ENCODE data around the gene TRABD2B.

TRABD2B gene

GRCh38 chr1:47785118-47785517 is 212.1 kb downstream of the TRABD2B start:
- no peak for TF ChIP-seq CTCF (conservative IDR thresholded peaks at IDR 0.05; ENCODE audit: low read depth, low read length)
- H3K4me3 ChIP-seq (ENCODE audit: low read length): no peak overlapping the region
- DNase-seq (ENCODE audit: low read depth): no peak

- TF ChIP-seq CTCF (conservative IDR thresholded peaks at IDR 0.05; ENCODE audit: low read depth, low read length): no peak
- no peak for DNase-seq (ENCODE audit: low read depth)
- H3K4me3 ChIP-seq (ENCODE audit: low read length): no peak overlapping the region
Observed at GRCh38 chr1:47784497-47784822, 212.7 kb downstream of the TRABD2B start.

- H3K4me3 ChIP-seq (ENCODE audit: low read length): no peak overlapping the region
- no peak for TF ChIP-seq CTCF (conservative IDR thresholded peaks at IDR 0.05; ENCODE audit: low read depth, low read length)
- DNase-seq (ENCODE audit: low read depth): no peak
Observed at GRCh38 chr1:47783638-47784496, 213.3 kb downstream of the TRABD2B start.

DNA sequence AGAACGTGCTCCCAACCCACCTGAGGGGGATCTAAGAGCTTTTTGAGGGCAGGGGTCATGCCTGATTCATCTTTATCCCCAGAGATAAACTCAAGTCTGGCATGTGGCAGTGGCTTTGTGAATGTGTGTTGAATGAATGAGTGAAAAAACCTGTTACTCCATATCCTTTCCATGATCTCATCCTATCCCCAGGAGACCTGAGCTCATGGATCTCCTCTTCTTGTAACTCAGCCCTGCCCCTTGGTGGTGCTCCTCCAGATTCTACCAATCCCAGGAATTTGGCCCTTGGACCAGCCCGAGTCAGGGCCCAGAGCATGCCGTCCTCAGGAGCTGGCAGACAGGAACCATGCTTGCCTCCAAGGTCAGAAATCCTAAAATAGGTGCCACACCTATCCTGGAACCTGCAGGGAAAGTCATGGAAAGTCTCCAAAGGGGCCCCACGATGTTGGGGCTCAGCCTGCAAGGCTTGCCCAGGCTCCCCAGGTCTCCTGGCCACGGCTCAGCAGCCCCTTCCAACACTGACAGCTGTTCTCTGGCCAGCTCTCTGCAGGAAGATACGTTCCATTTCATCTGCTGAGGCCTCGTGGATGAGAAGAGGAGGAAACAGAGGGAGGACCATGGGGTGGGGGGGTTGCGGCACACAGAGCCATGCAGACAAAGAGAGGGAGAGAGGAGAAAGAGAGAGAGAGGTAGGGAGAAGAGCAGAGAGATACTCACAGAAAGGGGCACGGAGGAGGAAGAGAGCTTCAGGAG is 214.6 kb downstream of the TRABD2B start:
- no peak for DNase-seq (ENCODE audit: low read depth)

DNA sequence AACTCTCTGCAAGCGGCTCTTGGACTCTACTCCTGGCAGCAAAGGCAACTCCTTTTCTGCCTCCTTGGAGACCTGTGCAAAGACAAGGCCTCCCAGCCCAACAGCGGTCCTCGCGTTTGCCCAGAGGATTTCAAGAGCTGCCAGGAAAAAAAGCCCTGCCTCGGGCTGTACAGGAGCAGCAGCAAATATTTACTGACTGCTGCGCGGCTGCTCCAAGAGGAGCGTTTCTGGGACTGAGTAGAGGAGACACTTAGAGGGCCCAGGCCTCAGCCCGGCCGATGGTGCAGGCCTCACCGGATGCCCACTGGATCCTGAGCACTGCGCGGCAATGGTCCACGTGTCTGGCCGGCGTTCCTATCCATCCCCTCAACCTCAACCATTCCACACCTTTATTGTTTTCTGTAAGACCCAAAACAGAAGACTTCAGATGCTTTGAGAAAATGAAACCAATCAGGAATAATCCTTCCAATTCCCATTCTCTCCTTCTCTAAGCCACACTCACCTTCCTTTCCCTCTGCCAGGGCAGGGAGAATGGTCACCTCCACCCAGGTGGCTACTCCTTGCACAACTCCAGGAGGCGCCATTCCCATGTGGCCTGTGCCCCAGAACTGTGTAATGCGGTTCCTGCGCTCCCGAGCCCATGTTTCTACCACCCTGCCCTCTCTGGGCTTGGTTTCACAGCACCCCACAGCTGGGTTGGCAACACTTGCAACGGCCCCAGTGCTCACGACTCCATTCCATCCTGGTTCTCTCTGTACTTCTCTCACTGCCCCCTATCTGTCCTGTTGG is 215.8 kb downstream of the TRABD2B start:
- no peak for DNase-seq (ENCODE audit: low read depth)
- no peak overlapping the region for H3K4me3 ChIP-seq (ENCODE audit: low read length)
- no peak for TF ChIP-seq CTCF (conservative IDR thresholded peaks at IDR 0.05; ENCODE audit: low read depth, low read length)

More for the DNA sequence above, 214.6 kb downstream of the TRABD2B start:
- no peak for TF ChIP-seq CTCF (conservative IDR thresholded peaks at IDR 0.05; ENCODE audit: low read depth, low read length)
- H3K4me3 ChIP-seq (ENCODE audit: low read length): no peak overlapping the region

- TF ChIP-seq CTCF (conservative IDR thresholded peaks at IDR 0.05; ENCODE audit: low read depth, low read length): no peak
- DNase-seq (ENCODE audit: low read depth): no peak
- no peak overlapping the region for H3K4me3 ChIP-seq (ENCODE audit: low read length)
Observed at GRCh38 chr1:47780469-47780995, 216.7 kb downstream of the TRABD2B start.

Measured in retinal pigment epithelial cell (primary cell).